Measurements from ENCODE around the gene U2AF1L4. TPM values are rescaled to one million over a fixed set of nuclear protein-coding genes. Genes with fewer than 3 reads are reported as not detected.

The U2AF1L4 gene
- total and polyA plus RNA-seq, 2 donors (not counting 3 experiments of a cell fraction or from before 2014, with no cell fraction given): 5.6 to 13.5 TPM

DNA sequence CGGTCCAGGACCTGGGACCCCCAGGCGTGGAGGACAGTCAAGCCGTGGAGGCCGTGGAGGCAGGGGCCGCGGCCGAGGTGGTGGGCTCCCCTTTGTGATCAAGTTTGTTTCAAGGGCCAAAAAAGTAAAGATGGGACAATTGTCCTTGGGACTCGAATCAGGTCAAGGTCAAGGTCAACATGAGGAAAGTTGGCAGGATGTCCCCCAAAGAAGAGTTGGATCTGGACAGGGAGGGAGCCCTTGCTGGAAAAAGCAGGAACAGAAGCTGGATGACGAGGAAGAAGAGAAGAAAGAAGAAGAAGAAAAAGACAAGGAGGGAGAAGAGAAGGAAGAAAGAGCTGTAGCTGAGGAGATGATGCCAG, 25.1 kb downstream of the U2AF1L4 start:
- DNase-seq (ENCODE audit: low read depth, low spot score) (no peak), FAIRE-seq (no peak)
- no peaks in the 10 kb centered on the region for H3K9me1 ChIP-seq (replicated peaks; ENCODE audit: control insufficient read depth, extremely low read depth, insufficient read depth, low read length)
- no peak overlapping the region for H2AFZ ChIP-seq (ENCODE audit: low read depth, low read length)
- intact Hi-C loops (cut with micrococcal nuclease): no loop called here
- CTCF ChIA-PET: no interaction called here
- H3K9me3 ChIP-seq (replicated peaks; ENCODE audit: control insufficient read depth, insufficient read depth, low read length): no peaks in the 10 kb centered on the region
- peaks cover 30% of the 10 kb centered on the region for H3K79me2 ChIP-seq (ENCODE audit: control insufficient read depth, insufficient read depth, low read length)
- H4K20me1 ChIP-seq (replicated peaks; ENCODE audit: control insufficient read depth, extremely low read depth, insufficient read depth, low read length): no peaks in the 10 kb centered on the region
- no peak overlapping the region for H3K4me2 ChIP-seq (ENCODE audit: insufficient read depth, low read length)
- peaks cover 12 to 40% of the 10 kb centered on the region in 2 experiments for H3K36me3 ChIP-seq (ENCODE audit: control insufficient read depth in 2 of 2, extremely low read depth in 1 of 2, insufficient read depth in 2 of 2, low read length in 2 of 2)
- no TSS peak for BruUV-seq (replicated peaks)
- H3K4me1 ChIP-seq (ENCODE audit: control insufficient read depth, extremely low read depth, insufficient read depth, low read length): peaks cover 17% of the 10 kb centered on the region
- dilution Hi-C loops (cut with MboI; ENCODE audit: extremely low pct_ligation_motif_present, low sequenced_read_pairs): no loop called here
- no peak overlapping the region for H3K27ac ChIP-seq (ENCODE audit: insufficient read depth, low read depth, low read length)
- H3K27me3 ChIP-seq (ENCODE audit: control insufficient read depth in 2 of 2, insufficient read depth in 2 of 2, low read length in 2 of 2): no peaks in the 10 kb centered on the region
- no peak overlapping the region for H3K4me3 ChIP-seq (replicated peaks in 1 of 3; ENCODE audit: insufficient read depth in 1 of 3, low read depth in 1 of 3, low read length in 3 of 3)
- POLR2A ChIA-PET: no interaction called here
- H3K9ac ChIP-seq (replicated peaks; ENCODE audit: extremely low read depth, insufficient read depth, low read length): no peak overlapping the region
- TF ChIP-seq POLR2AphosphoS5 (IDR thresholded peaks at IDR 0.05; ENCODE audit: insufficient read depth, low read depth, low read length): no peak
- TF ChIP-seq POLR2A (IDR thresholded peaks at IDR 0.05; ENCODE audit: low read depth, low read length): no peak
- no peak for TF ChIP-seq FOS (IDR thresholded peaks at IDR 0.05; ENCODE audit: borderline replicate concordance, insufficient read depth, low read length)
- TF ChIP-seq GATA2 (IDR thresholded peaks at IDR 0.05; ENCODE audit: insufficient read depth, insufficient read length, low read depth, low read length): no peak

DNA sequence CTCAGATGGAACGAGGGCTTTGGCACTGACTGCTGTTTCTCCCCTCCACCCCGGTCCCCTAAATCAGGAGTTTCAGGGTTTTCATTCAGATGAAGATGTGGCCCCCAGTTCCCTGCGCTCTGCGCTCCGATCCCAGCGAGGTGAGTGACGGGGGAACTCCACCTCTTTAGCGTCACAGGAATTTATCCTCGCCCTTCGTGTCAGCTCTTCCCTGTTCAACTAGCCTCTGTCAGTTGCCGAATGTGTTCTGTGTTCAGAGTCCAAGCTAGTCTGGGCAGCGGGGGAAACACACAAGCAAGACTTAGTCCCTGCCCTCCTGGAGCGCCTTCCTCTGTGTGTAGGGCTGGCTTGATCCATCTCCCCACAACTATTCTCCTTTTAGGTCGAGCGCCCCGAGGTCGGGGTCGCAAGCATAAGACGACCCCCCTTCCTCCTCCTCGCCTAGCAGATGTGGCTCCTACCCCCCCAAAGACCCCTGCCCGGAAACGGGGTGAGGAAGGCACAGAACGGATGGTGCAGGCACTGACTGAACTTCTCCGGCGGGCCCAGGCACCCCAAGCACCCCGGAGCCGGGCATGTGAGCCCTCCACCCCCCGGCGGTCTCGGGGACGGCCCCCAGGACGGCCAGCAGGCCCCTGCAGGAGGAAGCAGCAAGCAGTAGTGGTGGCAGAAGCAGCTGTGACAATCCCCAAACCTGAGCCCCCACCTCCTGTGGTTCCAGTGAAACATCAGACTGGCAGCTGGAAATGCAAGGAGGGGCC, 25.6 kb downstream of the U2AF1L4 start:
- Histone ChIP-seq H3K4me2 (ENCODE audit: insufficient read depth, low read length) (peak overlapping the region; percentile 44), H3K79me2 (ENCODE audit: control insufficient read depth, insufficient read depth, low read length) (peaks cover 30% of the 10 kb centered on the region), H3K9ac (replicated peaks; ENCODE audit: extremely low read depth, insufficient read depth, low read length) (no peak overlapping the region), H3K27me3 (ENCODE audit: control insufficient read depth in 2 of 2, insufficient read depth in 2 of 2, low read length in 2 of 2) (no peaks in the 10 kb centered on the region), H3K9me1 (replicated peaks; ENCODE audit: control insufficient read depth, extremely low read depth, insufficient read depth, low read length) (no peaks in the 10 kb centered on the region), H3K36me3 (ENCODE audit: control insufficient read depth in 2 of 2, extremely low read depth in 1 of 2, insufficient read depth in 2 of 2, low read length in 2 of 2) (peaks cover 12 to 34% of the 10 kb centered on the region in 2 experiments), H3K27ac (ENCODE audit: insufficient read depth, low read depth, low read length) (no peak overlapping the region), H3K4me3 (replicated peaks in 1 of 3; ENCODE audit: insufficient read depth in 1 of 3, low read depth in 1 of 3, low read length in 3 of 3) (no peak overlapping the region), H3K4me1 (ENCODE audit: control insufficient read depth, extremely low read depth, insufficient read depth, low read length) (peaks cover 17% of the 10 kb centered on the region), H2AFZ (ENCODE audit: low read depth, low read length) (no peak overlapping the region), H3K9me3 (replicated peaks; ENCODE audit: control insufficient read depth, insufficient read depth, low read length) (no peaks in the 10 kb centered on the region), H4K20me1 (replicated peaks; ENCODE audit: control insufficient read depth, extremely low read depth, insufficient read depth, low read length) (no peaks in the 10 kb centered on the region)
- FAIRE-seq (no peak), DNase-seq (ENCODE audit: low read depth, low spot score) (no peak)
- ChIA-PET CTCF (interaction anchor here (0.5 to 1.8 kb wide), 3 partner anchors 21 to 363 kb away, joined by 3 to 7 read pairs (median 5); partner anchors contain the start of genes PSENEN and U2AF1L4), POLR2A (no interaction called here)
- dilution Hi-C loops (cut with MboI; ENCODE audit: extremely low pct_ligation_motif_present, low sequenced_read_pairs) (no loop called here), intact Hi-C loops (cut with micrococcal nuclease) (no loop called here)
- TF ChIP-seq POLR2AphosphoS5 (IDR thresholded peaks at IDR 0.05; ENCODE audit: insufficient read depth, low read depth, low read length): no peak
- no peak for TF ChIP-seq JUN (IDR thresholded peaks at IDR 0.05; ENCODE audit: borderline replicate concordance, insufficient read depth, insufficient read length, low read depth)
- no peak for TF ChIP-seq MYC (IDR thresholded peaks at IDR 0.05; ENCODE audit: low read depth, low read length)
- no peak for TF ChIP-seq FOS (IDR thresholded peaks at IDR 0.05; ENCODE audit: borderline replicate concordance, insufficient read depth, low read length)
- BruUV-seq (replicated peaks): no TSS peak
